ENCODE results near the gene ZMYND10. TPM values are rescaled to one million over a fixed set of nuclear protein-coding genes. Genes with fewer than 3 reads are reported as not detected.

The ZMYND10 gene
- total and polyA plus RNA-seq, 9 of the 15 experiments (the other 6 are each of a cell fraction or from before 2014, with no cell fraction given) = 0.20 to 2.8 (median 0.70) TPM

- no peak for TF ChIP-seq PCBP2 (IDR thresholded peaks at IDR 0.05; ENCODE audit: low read depth, low read length, poor library complexity, severe bottlenecking)
- TF ChIP-seq ESRRA (IDR thresholded peaks at IDR 0.05; ENCODE audit: borderline replicate concordance, low read depth) = peak; percentile 77; the same call in 1 of the 2 replicates
- TF ChIP-seq ZFP30 (CRISPR knock-in tag; IDR thresholded peaks at IDR 0.05; ENCODE audit: borderline replicate concordance) = no peak
- no peak for TF ChIP-seq CHAMP1 (IDR thresholded peaks at IDR 0.05)
- 0 out of 2 replicates have a peak, but pooled peaks have one; percentile 55 for TF ChIP-seq HINFP (tag; conservative IDR thresholded peaks at IDR 0.05; ENCODE audit: low read depth)
- TF ChIP-seq HCFC1 (IDR thresholded peaks at IDR 0.05; ENCODE audit: low read depth, low read length) = peak; percentile 99
- TF ChIP-seq ZNF584 (CRISPR knock-in tag; IDR thresholded peaks at IDR 0.05; ENCODE audit: low read depth) = peak; percentile 93
- TF ChIP-seq SRF (CRISPR knock-in tag; IDR thresholded peaks at IDR 0.05) = no peak
- TF ChIP-seq RBFOX2 (IDR thresholded peaks at IDR 0.05; ENCODE audit: low read depth, low read length) = peak; percentile 77
- TF ChIP-seq POU5F1 (IDR thresholded peaks at IDR 0.05; ENCODE audit: borderline replicate concordance, low read depth, low read length, partially characterized antibody) = peak; percentile 72
- peak; percentile 20; the same call in 1 of the 2 replicates for TF ChIP-seq ZNF511 (CRISPR knock-in tag; IDR thresholded peaks at IDR 0.05)
- TF ChIP-seq CREB3L1 (IDR thresholded peaks at IDR 0.05; ENCODE audit: borderline replicate concordance, low read depth) = peak; percentile 92
- no peak for TF ChIP-seq SPI1 (IDR thresholded peaks at IDR 0.05; ENCODE audit: borderline replicate concordance, low read depth, low read length)
Observed at GRCh38 chr3:50358911-50359759, 13.6 kb upstream of the ZMYND10 start, which contains the start of gene TMEM115 (continued).

All from K562 (cell line).